HCT116 (cell line): Measurements from ENCODE around the gene TMEM89. TPM values are rescaled to one million over a fixed set of nuclear protein-coding genes. Genes with fewer than 3 reads are reported as not detected.

Source experiments
- ATAC-seq: fragments of 200-7000 bp; cut with Tn5 transposase; 2 replicates; pipeline ENCODE4 v1.9.1; 2020; ENCODE audit warnings: mild to moderate bottlenecking, moderate library complexity
- BruUV-seq: library from RNA; stranded (reverse); fragments of 400-500 nt; replicated peaks from 2 replicates; lab custom pipeline; 2021; lab: Mats Ljungman, UMichigan
- CTCF ChIA-PET: fragments of 300-600 bp; sonication (Branson Sonifier 250); formaldehyde crosslinking; loops from one replicate; lab custom pipeline; 2021; ENCODE audit warnings: antibody characterized with exemption; lab: Charles Lee
- POLR2A ChIA-PET: fragments of 300-600, 350-600 bp; sonication (Branson Sonifier 250); formaldehyde crosslinking; loops from one replicate; lab custom pipeline; 2021; ENCODE audit warnings: antibody characterized with exemption; lab: Charles Lee
- RAD21 ChIA-PET, 2 experiments: fragments of 300-600 bp; sonication (Branson Sonifier 250); formaldehyde crosslinking; loops; one replicate each; lab custom pipeline; 2023; ENCODE audit warnings: low total read pairs in 2 of 2; ENCODE audit not compliant: uncharacterized antibody in 2 of 2, unreplicated experiment in 2 of 2, low non-redundant PET in 1 of 2; lab: Charles Lee
- DNase-seq: peaks from one replicate; pipeline ENCODE4 v3.0.0-alpha.2; 2010; ENCODE audit warnings: low read depth, low spot score
- H2AFZ ChIP-seq: fragments of 200-600 bp; shearing (Covaris generic), sonication (generic); 2 replicates; pipeline ENCODE4 v1.6.1; 2017; ENCODE audit warnings: low read depth, mixed run types, mixed read lengths, antibody characterized with exemption, low read length; ENCODE audit not compliant: poor library complexity, severe bottlenecking
- H3K27ac ChIP-seq: 2 replicates; pipeline ENCODE4 v1.5.1; 2012; ENCODE audit warnings: low read depth, low read length
- H3K27me3 ChIP-seq: fragments of 200-600 bp; sonication (generic); 2 replicates; pipeline ENCODE4 v1.6.1; 2016; ENCODE audit warnings: mixed run types, low read length, mixed read lengths; ENCODE audit not compliant: insufficient read depth
- H3K36me3 ChIP-seq, 2 experiments: fragments of 200-500 bp in 1 of 2; fragments of 200-600 bp in 1 of 2; sonication (Bioruptor generic) in 1 of 2; sonication (generic) in 1 of 2; 2 replicates each; pipeline versions ENCODE4 v1.5.1 to v1.6.1; 2014 to 2016; ENCODE audit warnings: low read length in 2 of 2, inconsistent platforms in 1 of 2, mixed read lengths in 1 of 2, mixed run types in 1 of 2; ENCODE audit not compliant: insufficient read depth in 2 of 2, control insufficient read depth in 1 of 2
- H3K4me1 ChIP-seq, 2 experiments: fragments of 200-600 bp in 1 of 2; sonication (generic) in 1 of 2; 2 replicates each; pipeline versions ENCODE4 v1.5.1 to v1.6.1; 2012 to 2017; ENCODE audit warnings: low read length in 2 of 2, inconsistent platforms in 1 of 2, mild to moderate bottlenecking in 1 of 2, mixed read lengths in 1 of 2, mixed run types in 1 of 2, moderate library complexity in 1 of 2; ENCODE audit not compliant: insufficient read depth in 2 of 2, control insufficient read depth in 1 of 2
- H3K4me2 ChIP-seq: fragments of 200-600 bp; sonication (generic); 2 replicates; pipeline ENCODE4 v1.6.1; 2017; ENCODE audit warnings: mixed run types, low read length, mixed read lengths
- H3K4me3 ChIP-seq, 2 experiments: fragments of 200-600 bp in 1 of 2; sonication (generic) in 1 of 2; replicated peaks in 1 of 2; 2 replicates each; pipeline ENCODE4 v1.5.1; 2011 to 2016; ENCODE audit warnings: low read length in 2 of 2, control low read depth in 1 of 2, low read depth in 1 of 2, mild to moderate bottlenecking in 1 of 2, mixed read lengths in 1 of 2, mixed run types in 1 of 2
- H3K79me2 ChIP-seq: fragments of 200-600 bp; sonication (generic); 2 replicates; pipeline ENCODE4 v1.6.1; 2017; ENCODE audit warnings: mild to moderate bottlenecking, mixed run types, low read length, moderate library complexity, mixed read lengths; ENCODE audit not compliant: insufficient read depth
- H3K9ac ChIP-seq: fragments of 200-600 bp; sonication (generic); 2 replicates; pipeline ENCODE4 v1.6.1; 2016; ENCODE audit warnings: low read length, mixed read lengths
- H3K9me2 ChIP-seq: fragments of 200-600 bp; sonication (generic), shearing (Covaris generic); 2 replicates; pipeline ENCODE4 v1.6.1; 2017; ENCODE audit warnings: mixed run types, mild to moderate bottlenecking, moderate library complexity; ENCODE audit not compliant: insufficient read depth
- H3K9me3 ChIP-seq, 2 experiments: fragments of 200-500 bp in 1 of 2; fragments of 200-600 bp in 1 of 2; sonication (Bioruptor generic) in 1 of 2; sonication (generic) in 1 of 2; 2 replicates each; pipeline ENCODE4 v1.6.1; 2014 to 2017; ENCODE audit warnings: low read length in 2 of 2, mixed read lengths in 2 of 2, inconsistent platforms in 1 of 2, low read depth in 1 of 2, mild to moderate bottlenecking in 1 of 2, mixed run types in 1 of 2, moderate library complexity in 1 of 2; ENCODE audit not compliant: control insufficient read depth in 1 of 2, insufficient read depth in 1 of 2
- H4K20me1 ChIP-seq: fragments of 200-600 bp; sonication (generic), shearing (Covaris generic); 2 replicates; pipeline ENCODE4 v1.6.1; 2017; ENCODE audit warnings: mixed run types, mild to moderate bottlenecking, moderate library complexity; ENCODE audit not compliant: insufficient read depth
- EGR1 ChIP-seq: IDR thresholded peaks from 2 replicates; pipeline ENCODE4 v1.6.1; 2012; ENCODE audit warnings: low read depth
- ELF1 ChIP-seq: IDR thresholded peaks from 2 replicates; pipeline ENCODE4 v1.6.1; 2012; ENCODE audit warnings: low read depth, borderline replicate concordance
- EZH2 ChIP-seq: fragments of 200-600 bp; sonication (generic); IDR thresholded peaks from 2 replicates; pipeline ENCODE4 v1.6.1; 2017; ENCODE audit warnings: antibody characterized with exemption, mixed run types
- EZH2phosphoT487 ChIP-seq: fragments of 200-600 bp; IDR thresholded peaks from 2 replicates; pipeline ENCODE4 v1.6.1; 2018; ENCODE audit warnings: antibody characterized with exemption, borderline replicate concordance
- FOSL1 ChIP-seq: IDR thresholded peaks from 2 replicates; pipeline ENCODE4 v1.6.1; 2012; ENCODE audit warnings: low read depth
- JUND ChIP-seq: IDR thresholded peaks from 2 replicates; pipeline ENCODE4 v1.6.1; 2012
- POLR2A ChIP-seq: IDR thresholded peaks from 2 replicates; pipeline ENCODE4 v1.7.0; 2011; ENCODE audit warnings: borderline replicate concordance; ENCODE audit not compliant: insufficient read depth, insufficient read length; ENCODE audit errors: extremely low read depth
- POLR2AphosphoS5 ChIP-seq: IDR thresholded peaks from 2 replicates; pipeline ENCODE4 v1.6.1; 2011; ENCODE audit warnings: mild to moderate bottlenecking, low read depth, low read length, moderate library complexity
- RAD21 ChIP-seq: IDR thresholded peaks from 2 replicates; pipeline ENCODE4 v1.6.1; 2012; ENCODE audit warnings: low read depth, mild to moderate bottlenecking
- SIN3A ChIP-seq: IDR thresholded peaks from 2 replicates; pipeline ENCODE4 v1.6.1; 2012; ENCODE audit warnings: low read depth
- SP1 ChIP-seq: IDR thresholded peaks from 2 replicates; pipeline ENCODE4 v1.6.1; 2012; ENCODE audit warnings: low read depth
- SRF ChIP-seq: IDR thresholded peaks from 2 replicates; pipeline ENCODE4 v1.6.1; 2012; ENCODE audit warnings: low read depth
- TCF7L2 ChIP-seq: IDR thresholded peaks from 2 replicates; pipeline ENCODE4 v1.7.0; 2011; ENCODE audit warnings: borderline replicate concordance, inconsistent platforms; ENCODE audit not compliant: insufficient read depth, insufficient read length; ENCODE audit errors: extremely low read depth
- YY1 ChIP-seq: IDR thresholded peaks from 2 replicates; pipeline ENCODE4 v1.6.1; 2011; ENCODE audit warnings: low read length, low read depth, moderate library complexity, mild to moderate bottlenecking; ENCODE audit not compliant: insufficient replicate concordance; ENCODE audit errors: extremely low read depth
- ZFX ChIP-seq: fragments of 450-650 bp; IDR thresholded peaks from 2 replicates; pipeline ENCODE4 v1.6.1; 2017
- ZNF274 ChIP-seq: fragments of 200-500 bp; sonication (Bioruptor generic); IDR thresholded peaks from 2 replicates; pipeline ENCODE4 v1.6.1; 2014; ENCODE audit warnings: mild to moderate bottlenecking, low read depth, low read length, inconsistent platforms
- intact Hi-C: fragments of 100-400 bp; cut with micrococcal nuclease; formaldehyde crosslinking; loops from 2 replicates; pipeline ENCODE4 v1.10.0; 2022
- total RNA-seq: library from RNA; stranded (reverse); gene quantifications from one replicate; pipeline ENCODE4 v1.2.1, GENCODE V29; 2021; ENCODE audit not compliant: unreplicated experiment
- TF ChIP-seq, protein P1 (sequence below): IDR thresholded peaks from 2 replicates; pipeline ENCODE4 v1.6.1; 2011; ENCODE audit warnings: mild to moderate bottlenecking, low read length, moderate library complexity; ENCODE audit not compliant: insufficient replicate concordance; ENCODE audit errors: extremely low read depth
- TF ChIP-seq, protein P2 (sequence below): IDR thresholded peaks from 2 replicates; pipeline ENCODE4 v1.6.1; 2012; ENCODE audit warnings: low read depth
- TF ChIP-seq, protein P3 (sequence below): IDR thresholded peaks from 2 replicates; pipeline ENCODE4 v1.6.1; 2012
- TF ChIP-seq, protein P4 (sequence below), 3 experiments: fragments of 200-600 bp in 1 of 3; sonication (generic) in 1 of 3; IDR thresholded peaks in 2 of 3; conservative IDR thresholded peaks in 1 of 3; 2 replicates each; pipeline ENCODE4 v1.5.1; 2012 to 2017; ENCODE audit warnings: low read depth in 2 of 3, low read length in 2 of 3, antibody characterized with exemption in 1 of 3, borderline replicate concordance in 1 of 3, control low read depth in 1 of 3, mild to moderate bottlenecking in 1 of 3, mixed read lengths in 1 of 3, mixed run types in 1 of 3, moderate library complexity in 1 of 3; ENCODE audit not compliant: insufficient read depth in 1 of 3

TMEM89 gene
- total RNA-seq, 1 experiment from 2014 or later, result 0.49 TPM

DNA sequence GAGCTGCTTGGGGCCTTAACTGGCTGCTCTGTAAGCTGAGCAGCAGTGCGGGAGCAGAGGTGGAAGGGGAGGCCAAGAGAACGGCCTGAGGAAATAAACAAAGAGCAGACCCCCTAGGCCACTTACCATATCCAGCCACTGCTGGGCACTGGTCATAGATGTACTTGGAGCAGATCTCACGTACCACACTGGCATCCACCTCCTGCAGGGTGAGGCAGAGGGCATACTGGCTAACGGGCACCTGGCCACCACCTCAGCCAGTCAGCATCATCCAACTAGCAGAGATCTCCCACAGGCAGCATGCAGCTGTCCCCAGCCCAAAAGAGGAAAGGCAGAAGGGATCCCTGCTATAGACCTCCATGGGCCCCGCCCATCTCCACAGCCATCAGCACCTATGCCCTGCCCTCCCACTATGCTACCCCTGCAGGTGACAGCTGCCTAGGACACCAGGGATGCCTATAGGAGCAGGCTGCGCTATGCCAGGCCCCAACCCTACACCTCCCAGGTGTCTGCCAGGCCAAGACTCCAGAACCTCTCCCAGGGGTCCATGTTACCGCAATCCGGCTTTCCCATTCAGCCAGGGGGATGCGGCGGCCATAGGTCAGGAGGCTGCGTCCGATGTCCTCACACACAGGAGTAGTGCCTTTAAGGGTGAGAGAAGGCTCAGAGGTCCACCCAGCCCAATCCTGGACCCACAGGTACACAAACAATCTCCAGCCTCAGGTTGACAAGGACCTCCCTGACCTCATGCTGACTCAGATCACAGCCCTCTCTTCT lies 21.9 kb downstream of the TMEM89 start:
- Histone ChIP-seq H3K4me2 (no peak overlapping the region), H3K27ac (no peak overlapping the region), H3K9me2 (no peaks in the 10 kb centered on the region), H3K9ac (no peak overlapping the region), H2AFZ (no peak overlapping the region), H3K79me2 (no peaks in the 10 kb centered on the region), H3K4me3 (no peak overlapping the region), H3K9me3 (no peaks in the 10 kb centered on the region), H3K27me3 (no peaks in the 10 kb centered on the region), H4K20me1 (no peaks in the 10 kb centered on the region), H3K36me3 (peaks cover 32 to 59% of the 10 kb centered on the region in 2 experiments), H3K4me1 (peaks cover 11 to 21% of the 10 kb centered on the region in 2 experiments)
- no peak for DNase-seq
- ATAC-seq, result no peak
- BruUV-seq, result no TSS peak
- ChIA-PET RAD21 (no interaction called here), POLR2A (no interaction called here), CTCF (no interaction called here)
- intact Hi-C loops, result no loop called here
- no peak for TF ChIP-seq ELF1
- TF ChIP-seq EGR1, result no peak
- TF ChIP-seq ZNF274, result no peak
- TF ChIP-seq FOSL1, result no peak
- no peak for TF ChIP-seq SRF
- TF ChIP-seq TCF7L2, result no peak
- no peak for TF ChIP-seq SIN3A
- TF ChIP-seq EZH2phosphoT487, result no peak
- TF ChIP-seq POLR2A, result no peak
- no peak for TF ChIP-seq POLR2AphosphoS5
- TF ChIP-seq YY1, result no peak
- TF ChIP-seq, protein P1, sequence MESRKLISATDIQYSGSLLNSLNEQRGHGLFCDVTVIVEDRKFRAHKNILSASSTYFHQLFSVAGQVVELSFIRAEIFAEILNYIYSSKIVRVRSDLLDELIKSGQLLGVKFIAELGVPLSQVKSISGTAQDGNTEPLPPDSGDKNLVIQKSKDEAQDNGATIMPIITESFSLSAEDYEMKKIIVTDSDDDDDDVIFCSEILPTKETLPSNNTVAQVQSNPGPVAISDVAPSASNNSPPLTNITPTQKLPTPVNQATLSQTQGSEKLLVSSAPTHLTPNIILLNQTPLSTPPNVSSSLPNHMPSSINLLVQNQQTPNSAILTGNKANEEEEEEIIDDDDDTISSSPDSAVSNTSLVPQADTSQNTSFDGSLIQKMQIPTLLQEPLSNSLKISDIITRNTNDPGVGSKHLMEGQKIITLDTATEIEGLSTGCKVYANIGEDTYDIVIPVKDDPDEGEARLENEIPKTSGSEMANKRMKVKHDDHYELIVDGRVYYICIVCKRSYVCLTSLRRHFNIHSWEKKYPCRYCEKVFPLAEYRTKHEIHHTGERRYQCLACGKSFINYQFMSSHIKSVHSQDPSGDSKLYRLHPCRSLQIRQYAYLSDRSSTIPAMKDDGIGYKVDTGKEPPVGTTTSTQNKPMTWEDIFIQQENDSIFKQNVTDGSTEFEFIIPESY, result no peak
- TF ChIP-seq SP1, result no peak
- no peak for TF ChIP-seq ZFX
- TF ChIP-seq EZH2, result no peak
- TF ChIP-seq, protein P2, sequence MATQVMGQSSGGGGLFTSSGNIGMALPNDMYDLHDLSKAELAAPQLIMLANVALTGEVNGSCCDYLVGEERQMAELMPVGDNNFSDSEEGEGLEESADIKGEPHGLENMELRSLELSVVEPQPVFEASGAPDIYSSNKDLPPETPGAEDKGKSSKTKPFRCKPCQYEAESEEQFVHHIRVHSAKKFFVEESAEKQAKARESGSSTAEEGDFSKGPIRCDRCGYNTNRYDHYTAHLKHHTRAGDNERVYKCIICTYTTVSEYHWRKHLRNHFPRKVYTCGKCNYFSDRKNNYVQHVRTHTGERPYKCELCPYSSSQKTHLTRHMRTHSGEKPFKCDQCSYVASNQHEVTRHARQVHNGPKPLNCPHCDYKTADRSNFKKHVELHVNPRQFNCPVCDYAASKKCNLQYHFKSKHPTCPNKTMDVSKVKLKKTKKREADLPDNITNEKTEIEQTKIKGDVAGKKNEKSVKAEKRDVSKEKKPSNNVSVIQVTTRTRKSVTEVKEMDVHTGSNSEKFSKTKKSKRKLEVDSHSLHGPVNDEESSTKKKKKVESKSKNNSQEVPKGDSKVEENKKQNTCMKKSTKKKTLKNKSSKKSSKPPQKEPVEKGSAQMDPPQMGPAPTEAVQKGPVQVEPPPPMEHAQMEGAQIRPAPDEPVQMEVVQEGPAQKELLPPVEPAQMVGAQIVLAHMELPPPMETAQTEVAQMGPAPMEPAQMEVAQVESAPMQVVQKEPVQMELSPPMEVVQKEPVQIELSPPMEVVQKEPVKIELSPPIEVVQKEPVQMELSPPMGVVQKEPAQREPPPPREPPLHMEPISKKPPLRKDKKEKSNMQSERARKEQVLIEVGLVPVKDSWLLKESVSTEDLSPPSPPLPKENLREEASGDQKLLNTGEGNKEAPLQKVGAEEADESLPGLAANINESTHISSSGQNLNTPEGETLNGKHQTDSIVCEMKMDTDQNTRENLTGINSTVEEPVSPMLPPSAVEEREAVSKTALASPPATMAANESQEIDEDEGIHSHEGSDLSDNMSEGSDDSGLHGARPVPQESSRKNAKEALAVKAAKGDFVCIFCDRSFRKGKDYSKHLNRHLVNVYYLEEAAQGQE, result no peak
- no peak for TF ChIP-seq JUND
- TF ChIP-seq, protein P3, sequence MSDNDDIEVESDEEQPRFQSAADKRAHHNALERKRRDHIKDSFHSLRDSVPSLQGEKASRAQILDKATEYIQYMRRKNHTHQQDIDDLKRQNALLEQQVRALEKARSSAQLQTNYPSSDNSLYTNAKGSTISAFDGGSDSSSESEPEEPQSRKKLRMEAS, result no peak
- TF ChIP-seq RAD21, result no peak
- TF ChIP-seq, protein P4, sequence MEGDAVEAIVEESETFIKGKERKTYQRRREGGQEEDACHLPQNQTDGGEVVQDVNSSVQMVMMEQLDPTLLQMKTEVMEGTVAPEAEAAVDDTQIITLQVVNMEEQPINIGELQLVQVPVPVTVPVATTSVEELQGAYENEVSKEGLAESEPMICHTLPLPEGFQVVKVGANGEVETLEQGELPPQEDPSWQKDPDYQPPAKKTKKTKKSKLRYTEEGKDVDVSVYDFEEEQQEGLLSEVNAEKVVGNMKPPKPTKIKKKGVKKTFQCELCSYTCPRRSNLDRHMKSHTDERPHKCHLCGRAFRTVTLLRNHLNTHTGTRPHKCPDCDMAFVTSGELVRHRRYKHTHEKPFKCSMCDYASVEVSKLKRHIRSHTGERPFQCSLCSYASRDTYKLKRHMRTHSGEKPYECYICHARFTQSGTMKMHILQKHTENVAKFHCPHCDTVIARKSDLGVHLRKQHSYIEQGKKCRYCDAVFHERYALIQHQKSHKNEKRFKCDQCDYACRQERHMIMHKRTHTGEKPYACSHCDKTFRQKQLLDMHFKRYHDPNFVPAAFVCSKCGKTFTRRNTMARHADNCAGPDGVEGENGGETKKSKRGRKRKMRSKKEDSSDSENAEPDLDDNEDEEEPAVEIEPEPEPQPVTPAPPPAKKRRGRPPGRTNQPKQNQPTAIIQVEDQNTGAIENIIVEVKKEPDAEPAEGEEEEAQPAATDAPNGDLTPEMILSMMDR (IDR thresholded peaks at IDR 0.05 in 2 of 3, conservative IDR thresholded peaks at IDR 0.05 in 1 of 3; ENCODE audit: borderline replicate concordance in 1 of 3, insufficient read depth in 1 of 3, low read depth in 2 of 3, low read length in 2 of 3), result no peak
